H1 (cell line): ENCODE measurements around the gene SPAG16. TPM values are rescaled to one million over a fixed set of nuclear protein-coding genes. Genes with fewer than 3 reads are reported as not detected.
A peak's percentile ranks its signal among the peaks of the same experiment; 100 is the strongest.

Experiments used
- CTCF ChIA-PET: fragments of 300-600 bp; sonication (Branson Sonifier 250); formaldehyde crosslinking; loops from one replicate; lab custom pipeline; 2021; ENCODE audit not compliant: partially characterized antibody; lab: Charles Lee
- POLR2A ChIA-PET: fragments of 300-600 bp; sonication (Branson Sonifier 250); formaldehyde crosslinking; loops from one replicate; lab custom pipeline; 2021; ENCODE audit warnings: inconsistent platforms; ENCODE audit not compliant: partially characterized antibody; lab: Charles Lee
- DNase-seq, 2 experiments: peaks; one replicate each; pipeline versions ENCODE4 v3.0.0 to v3.0.0-alpha.2; 2010 to 2022; ENCODE audit warnings: low spot score in 2 of 2, low read depth in 1 of 2, mixed read lengths in 1 of 2
- FAIRE-seq: peaks from 2 replicates; lab custom pipeline; 2011; peaks lifted over from hg19 to GRCh38; lab: Jason Lieb, UNC
- H2AFZ ChIP-seq: 2 replicates; pipeline ENCODE4 v1.8.1; 2012; ENCODE audit warnings: low read length, inconsistent platforms
- H2AK5ac ChIP-seq: 2 replicates; pipeline ENCODE4 v1.6.1; 2013; ENCODE audit warnings: low read depth, low read length
- H2BK120ac ChIP-seq: replicated peaks from 2 replicates; pipeline ENCODE3; 2013; ENCODE audit warnings: low read depth, low read length, inconsistent platforms
- H2BK12ac ChIP-seq: 2 replicates; pipeline ENCODE4 v1.6.1; 2013; ENCODE audit warnings: low read depth, low read length
- H2BK15ac ChIP-seq: 2 replicates; pipeline ENCODE4 v1.6.1; 2013; ENCODE audit warnings: low read length
- H2BK20ac ChIP-seq: 2 replicates; pipeline ENCODE4 v1.6.1; 2013; ENCODE audit warnings: low read length
- H2BK5ac ChIP-seq: 2 replicates; pipeline ENCODE4 v1.6.1; 2013; ENCODE audit warnings: low read depth, low read length
- H3K14ac ChIP-seq: 2 replicates; pipeline ENCODE4 v1.6.1; 2013; ENCODE audit warnings: inconsistent platforms; ENCODE audit not compliant: insufficient read length
- H3K18ac ChIP-seq: 2 replicates; pipeline ENCODE4 v1.6.1; 2013; ENCODE audit warnings: low read length; ENCODE audit errors: extremely low read depth
- H3K23ac ChIP-seq: 2 replicates; pipeline ENCODE4 v1.6.1; 2013; ENCODE audit warnings: inconsistent platforms; ENCODE audit not compliant: insufficient read length
- H3K23me2 ChIP-seq: 2 replicates; pipeline ENCODE4 v1.6.1; 2013; ENCODE audit warnings: low read depth, low read length
- H3K27ac ChIP-seq: 2 replicates; pipeline ENCODE4 v1.6.1; 2011; ENCODE audit warnings: low read depth, low read length, inconsistent platforms
- H3K27me3 ChIP-seq, 4 experiments: replicated peaks in 1 of 4; 1 replicate in 1 of 4; 2 replicates in 3 of 4; pipeline versions ENCODE4 v1.6.1 to v1.8.1; 2011 to 2013; ENCODE audit warnings: low read length in 3 of 4, mild to moderate bottlenecking in 3 of 4, inconsistent platforms in 2 of 4, mixed read lengths in 2 of 4, moderate library complexity in 1 of 4; ENCODE audit not compliant: control insufficient read depth in 3 of 4, insufficient read depth in 3 of 4; ENCODE audit errors: extremely low read depth in 1 of 4
- H3K36me3 ChIP-seq, 4 experiments: 2 replicates each; pipeline versions ENCODE4 v1.6.1 to v1.8.1; 2011 to 2013; ENCODE audit warnings: mild to moderate bottlenecking in 4 of 4, low read length in 3 of 4, moderate library complexity in 2 of 4, control low read depth in 1 of 4, inconsistent platforms in 1 of 4; ENCODE audit not compliant: insufficient read depth in 4 of 4, control insufficient read depth in 2 of 4
- H3K4ac ChIP-seq: replicated peaks from 2 replicates; pipeline ENCODE3; 2013; ENCODE audit warnings: low read length, low read depth, mixed read lengths, inconsistent platforms; ENCODE audit not compliant: insufficient read length
- H3K4me1 ChIP-seq, 4 experiments: replicated peaks in 1 of 4; 1 replicate in 1 of 4; 2 replicates in 3 of 4; pipeline versions ENCODE4 v1.6.1 to v1.8.1; 2011 to 2013; ENCODE audit warnings: low read length in 3 of 4, inconsistent platforms in 2 of 4, mixed read lengths in 1 of 4; ENCODE audit not compliant: insufficient read depth in 4 of 4, control insufficient read depth in 3 of 4
- H3K4me2 ChIP-seq, 2 experiments: 2 replicates each; pipeline versions ENCODE4 v1.6.1 to v1.8.1; 2011 to 2013; ENCODE audit warnings: low read depth in 2 of 2, low read length in 2 of 2, control low read depth in 1 of 2, inconsistent platforms in 1 of 2, mild to moderate bottlenecking in 1 of 2; ENCODE audit not compliant: insufficient read depth in 1 of 2
- H3K4me3 ChIP-seq, 4 experiments: fragments of 200-600, 300-600 bp in 1 of 4; sonication (generic), shearing (Covaris generic), sonication (Bioruptor Twin) in 1 of 4; 2 replicates each; pipeline versions ENCODE4 v1.5.1 to v1.8.1; 2011 to 2016; ENCODE audit warnings: low read length in 4 of 4, low read depth in 3 of 4, control low read depth in 2 of 4, inconsistent platforms in 2 of 4, mild to moderate bottlenecking in 2 of 4, mixed read lengths in 1 of 4, moderate library complexity in 1 of 4; ENCODE audit not compliant: insufficient read depth in 2 of 4; ENCODE audit errors: extremely low read depth in 1 of 4
- H3K56ac ChIP-seq: replicated peaks from 2 replicates; pipeline ENCODE3; 2013; ENCODE audit warnings: low read depth, mild to moderate bottlenecking, mixed read lengths, low read length, inconsistent platforms; ENCODE audit not compliant: insufficient read length
- H3K79me1 ChIP-seq: 2 replicates; pipeline ENCODE4 v1.6.1; 2013; ENCODE audit warnings: low read depth, low read length, control low read depth
- H3K79me2 ChIP-seq, 2 experiments: 2 replicates each; pipeline versions ENCODE4 v1.6.1 to v1.8.1; 2012 to 2013; ENCODE audit warnings: low read length in 2 of 2, mild to moderate bottlenecking in 2 of 2, inconsistent platforms in 1 of 2; ENCODE audit not compliant: insufficient read depth in 2 of 2, control insufficient read depth in 1 of 2
- H3K9ac ChIP-seq, 4 experiments: replicated peaks in 1 of 4; 1 replicate in 1 of 4; 2 replicates in 3 of 4; pipeline versions ENCODE4 v1.6.1 to v1.8.1; 2011 to 2013; ENCODE audit warnings: low read depth in 3 of 4, low read length in 3 of 4, control low read depth in 2 of 4, mild to moderate bottlenecking in 2 of 4, moderate library complexity in 2 of 4, inconsistent platforms in 1 of 4; ENCODE audit errors: extremely low read depth in 1 of 4
- H3K9me3 ChIP-seq, 2 experiments: 2 replicates each; pipeline versions ENCODE4 v1.6.1 to v1.8.1; 2012 to 2013; ENCODE audit warnings: mild to moderate bottlenecking in 2 of 2, moderate library complexity in 2 of 2, control low read depth in 1 of 2, inconsistent platforms in 1 of 2, low read depth in 1 of 2, low read length in 1 of 2, mixed read lengths in 1 of 2; ENCODE audit not compliant: insufficient read depth in 2 of 2
- H4K20me1 ChIP-seq, 2 experiments: replicated peaks in 1 of 2; 2 replicates each; pipeline versions ENCODE3 to v1.8.1; 2011 to 2013; ENCODE audit warnings: inconsistent platforms in 2 of 2, low read length in 2 of 2, mild to moderate bottlenecking in 1 of 2; ENCODE audit not compliant: insufficient read depth in 2 of 2, control insufficient read depth in 1 of 2
- H4K5ac ChIP-seq: 2 replicates; pipeline ENCODE4 v1.6.1; 2013; ENCODE audit warnings: low read length, low read depth, mixed read lengths, inconsistent platforms; ENCODE audit not compliant: insufficient read length
- H4K8ac ChIP-seq: 2 replicates; pipeline ENCODE4 v1.8.0; 2013; ENCODE audit warnings: mild to moderate bottlenecking, moderate library complexity, low read length, inconsistent platforms; ENCODE audit not compliant: insufficient read depth; ENCODE audit errors: extremely low read depth
- H4K91ac ChIP-seq: replicated peaks from 2 replicates; pipeline ENCODE3; 2013; ENCODE audit warnings: low read length, mixed read lengths, inconsistent platforms; ENCODE audit not compliant: insufficient read length
- BACH1 ChIP-seq: IDR thresholded peaks from 2 replicates; pipeline ENCODE4 v1.6.1; 2012; ENCODE audit warnings: low read length, improper control_type of control experiment
- BRCA1 ChIP-seq: IDR thresholded peaks from 2 replicates; pipeline ENCODE4 v1.6.1; 2012; ENCODE audit warnings: low read depth, low read length, improper control_type of control experiment
- CBX5 ChIP-seq: fragments of 300-800, 300-1000 bp; sonication (generic); IDR thresholded peaks from 2 replicates; pipeline ENCODE4 v1.7.1; 2016; ENCODE audit warnings: antibody characterized with exemption, low read length, low read depth
- CEBPB ChIP-seq: IDR thresholded peaks from 2 replicates; pipeline ENCODE4 v1.6.1; 2012; ENCODE audit warnings: low read depth, low read length
- CHD2 ChIP-seq: IDR thresholded peaks from 2 replicates; pipeline ENCODE4 v1.6.1; 2012; ENCODE audit warnings: low read length, improper control_type of control experiment
- CREB1 ChIP-seq: IDR thresholded peaks from 2 replicates; pipeline ENCODE4 v1.6.1; 2012; ENCODE audit warnings: inconsistent platforms
- EGR1 ChIP-seq: IDR thresholded peaks from 2 replicates; pipeline ENCODE4 v1.6.1; 2011; ENCODE audit warnings: low read depth, low read length, borderline replicate concordance
- GABPA ChIP-seq: IDR thresholded peaks from 2 replicates; pipeline ENCODE4 v1.6.1; 2011; ENCODE audit warnings: mild to moderate bottlenecking, low read length, moderate library complexity, borderline replicate concordance; ENCODE audit not compliant: insufficient read depth
- HDAC2 ChIP-seq, 2 experiments: fragments of 300-600 bp in 1 of 2; sonication (generic) in 1 of 2; IDR thresholded peaks; 2 replicates each; pipeline ENCODE4 v1.6.1; 2011 to 2012; ENCODE audit warnings: low read depth in 2 of 2, low read length in 2 of 2, mild to moderate bottlenecking in 2 of 2, moderate library complexity in 2 of 2, borderline replicate concordance in 1 of 2, inconsistent platforms in 1 of 2
- PHF8 ChIP-seq: fragments of 200-600 bp; sonication (generic); conservative IDR thresholded peaks from 2 replicates; pipeline ENCODE4 v1.7.1; 2012; ENCODE audit warnings: low read depth, mild to moderate bottlenecking, inconsistent platforms, low read length, moderate library complexity
- TBP ChIP-seq: IDR thresholded peaks from 2 replicates; pipeline ENCODE4 v1.6.1; 2011; ENCODE audit warnings: low read depth, low read length, improper control_type of control experiment
- USF2 ChIP-seq: IDR thresholded peaks from 2 replicates; pipeline ENCODE4 v1.6.1; 2011; ENCODE audit warnings: low read length, improper control_type of control experiment
- WGBS, 2 experiments: shearing (Covaris generic) in 1 of 2; methylation state at CpG; one replicate each; pipeline versions ENCODE4 v1.1.6 to v1.1.7; 2013 to 2015; ENCODE audit warnings: low lambda C conversion rate in 2 of 2, mixed read lengths in 2 of 2, inconsistent platforms in 1 of 2, low coverage in 1 of 2, missing lambda C conversion rate in 1 of 2; ENCODE audit not compliant: insufficient replicate concordance in 2 of 2, insufficient coverage in 1 of 2, insufficient read length in 1 of 2; ENCODE audit errors: extremely low coverage in 1 of 2, missing lambda C conversion rate in 1 of 2; 5-methylcytosine and 5-hydroxymethylcytosine counted together
- polyA plus RNA-seq, 7 experiments: library from polyadenylated mRNA; depleted of rRNA in 3 of 7; stranded (reverse) in 5 of 7; unstranded in 2 of 7; fragments of >200 nt in 5 of 7; fragments of 200-250 nt in 2 of 7; gene quantifications; 1 replicate in 5 of 7; 2 replicates in 1 of 7; 4 replicates in 1 of 7; pipeline versions ENCODE4 v1.2.1 to v1.2.3, GENCODE V29; 2011 to 2013; ENCODE audit warnings: missing spikeins in 2 of 7, mixed read lengths in 2 of 7
- total RNA-seq: library from RNA; stranded (reverse); fragmentation: NEBNext Ultra II Directional; extraction: Animal tissue kit (Norgen Biotek cat#: 25700); gene quantifications from 2 replicates; pipeline ENCODE4 v1.2.1, GENCODE V29; 2021

Gene SPAG16
- total and polyA plus RNA-seq, 2 of the 8 experiments (the other 6 are each of a cell fraction or from before 2014, with no cell fraction given): 6.0 to 14.9 TPM

DNA sequence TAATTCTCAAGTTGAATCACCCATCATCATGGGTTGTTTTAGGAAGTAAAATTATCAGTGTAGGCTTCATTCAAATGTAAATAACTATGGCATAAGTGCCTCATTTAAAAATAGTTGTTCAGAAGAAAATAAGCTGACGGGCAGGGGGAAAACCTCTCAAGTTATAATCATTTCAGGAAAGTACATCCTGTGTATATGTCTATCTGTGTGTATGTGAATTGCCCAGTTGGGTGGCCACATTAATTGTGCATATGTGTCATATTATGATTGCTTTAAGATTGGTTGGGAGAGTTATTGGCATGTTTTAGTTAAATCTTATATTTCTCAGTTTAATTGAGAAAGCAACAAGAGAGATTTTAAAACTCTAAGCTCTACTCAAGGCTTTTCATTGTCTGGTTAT, 843.8 kb downstream of the SPAG16 start:
- no peaks in the 10 kb centered on the region for H3K79me2 ChIP-seq
- H4K91ac ChIP-seq: peak overlapping the region; percentile 46
- no peak overlapping the region for H2AK5ac ChIP-seq
- peak overlapping the region; percentile 48; the same call in 1 of the 2 replicates for H2BK5ac ChIP-seq
- WGBS, 2 experiments: 68% methylated on average over 1 of the region's 1 CpG; no CpG with 5 or more reads in 1 of the 2 experiments
- no peak overlapping the region for H3K14ac ChIP-seq
- H3K9me3 ChIP-seq: peaks cover 0 to 2% of the 10 kb centered on the region in 2 experiments; a peak in 1 of 4 replicates
- ChIA-PET POLR2A (interaction anchor here (1.5 kb wide), 1 partner anchor 21 kb away, joined by 4 read pairs; no protein-coding TSS in a partner anchor), CTCF (interaction anchor here (0.7 kb wide), 1 partner anchor 182 kb away, joined by 3 read pairs; no protein-coding TSS in a partner anchor)
- H2AFZ ChIP-seq: no peak overlapping the region
- peak overlapping the region in 1 of 4 experiments; percentile 41; a peak in 1 of 8 replicates for H3K4me3 ChIP-seq
- no peaks in the 10 kb centered on the region for H4K20me1 ChIP-seq
- H3K18ac ChIP-seq: 0 out of 2 replicates have a peak overlapping the region, but pooled peaks have one; percentile 27
- peak overlapping the region; percentile 62; the same call in 1 of the 2 replicates for H3K27ac ChIP-seq
- no peak overlapping the region for H3K4ac ChIP-seq
- FAIRE-seq (no peak), DNase-seq (no peak)
- H2BK20ac ChIP-seq: no peak overlapping the region; the same call in 1 of the 2 replicates
- peak overlapping the region; percentile 85 for H2BK120ac ChIP-seq
- no peak overlapping the region for H2BK15ac ChIP-seq
- no peak overlapping the region for H3K23ac ChIP-seq
- H3K36me3 ChIP-seq: no peaks in the 10 kb centered on the region
- H3K23me2 ChIP-seq: no peaks in the 10 kb centered on the region
- H4K5ac ChIP-seq: peak overlapping the region; percentile 84
- H3K4me2 ChIP-seq: peak overlapping the region; percentile 30 to 51; a peak in 2 of 4 replicates
- H3K79me1 ChIP-seq: no peaks in the 10 kb centered on the region
- peak overlapping the region; percentile 26 for H3K56ac ChIP-seq
- H3K4me1 ChIP-seq: peaks cover 3 to 22% (median 12%) of the 10 kb centered on the region in 4 experiments; a peak in 6 of 7 replicates
- H4K8ac ChIP-seq: no peak overlapping the region
- no peak overlapping the region for H2BK12ac ChIP-seq
- H3K27me3 ChIP-seq: no peaks in the 10 kb centered on the region
- TF ChIP-seq CHD2 (no peak), BACH1 (no peak), EGR1 (no peak), BRCA1 (no peak), HDAC2 (IDR thresholded peaks at IDR 0.05; ENCODE audit: borderline replicate concordance in 1 of 2, low read depth in 2 of 2, low read length in 2 of 2) (no peak), GABPA (no peak), CEBPB (no peak), TBP (no peak), USF2 (no peak), CBX5 (no peak), CREB1 (no peak), PHF8 (no peak)
- no peak overlapping the region for H3K9ac ChIP-seq
